Adrenal gland (tissue), 5 donors: ENCODE measurements around the gene DTD1.

ENCODE experiments used
- POLR2A ChIP-seq, 2 donors: fragments of 450-650 bp; IDR thresholded peaks; one replicate each; pipeline ENCODE4 v1.6.1; 2017; ENCODE audit warnings: antibody characterized with exemption in 2 of 2, mild to moderate bottlenecking in 2 of 2, moderate library complexity in 1 of 2
- TF ChIP-seq, protein P1 (sequence below), 6 experiments: fragments of 450-650 bp in 4 of 6; fragments of 200-600 bp in 2 of 6; sonication (generic) in 1 of 6; IDR thresholded peaks; 1 replicate in 5 of 6; 2 replicates in 1 of 6; pipeline versions ENCODE4 v1.5.1 to v1.8.0; 2016 to 2021; ENCODE audit warnings: antibody characterized with exemption in 6 of 6, mild to moderate bottlenecking in 2 of 6, moderate library complexity in 1 of 6
- donor health status: DM: no; HTN: no; CAD: no.

- TF ChIP-seq, protein P1, sequence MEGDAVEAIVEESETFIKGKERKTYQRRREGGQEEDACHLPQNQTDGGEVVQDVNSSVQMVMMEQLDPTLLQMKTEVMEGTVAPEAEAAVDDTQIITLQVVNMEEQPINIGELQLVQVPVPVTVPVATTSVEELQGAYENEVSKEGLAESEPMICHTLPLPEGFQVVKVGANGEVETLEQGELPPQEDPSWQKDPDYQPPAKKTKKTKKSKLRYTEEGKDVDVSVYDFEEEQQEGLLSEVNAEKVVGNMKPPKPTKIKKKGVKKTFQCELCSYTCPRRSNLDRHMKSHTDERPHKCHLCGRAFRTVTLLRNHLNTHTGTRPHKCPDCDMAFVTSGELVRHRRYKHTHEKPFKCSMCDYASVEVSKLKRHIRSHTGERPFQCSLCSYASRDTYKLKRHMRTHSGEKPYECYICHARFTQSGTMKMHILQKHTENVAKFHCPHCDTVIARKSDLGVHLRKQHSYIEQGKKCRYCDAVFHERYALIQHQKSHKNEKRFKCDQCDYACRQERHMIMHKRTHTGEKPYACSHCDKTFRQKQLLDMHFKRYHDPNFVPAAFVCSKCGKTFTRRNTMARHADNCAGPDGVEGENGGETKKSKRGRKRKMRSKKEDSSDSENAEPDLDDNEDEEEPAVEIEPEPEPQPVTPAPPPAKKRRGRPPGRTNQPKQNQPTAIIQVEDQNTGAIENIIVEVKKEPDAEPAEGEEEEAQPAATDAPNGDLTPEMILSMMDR (IDR thresholded peaks at IDR 0.05), result no peak
- no peak for TF ChIP-seq POLR2A (IDR thresholded peaks at IDR 0.05)
Observed at GRCh38 chr20:18715564-18715963, 127.7 kb downstream of the DTD1 start.
